ENCODE measurements around the gene UBE2I. TPM values are rescaled to one million over a fixed set of nuclear protein-coding genes. Genes with fewer than 3 reads are reported as not detected.

Gene UBE2I
- total RNA-seq, 4 donors from 2014 or later, result 28.9 to 80.4 (median 41.7) TPM

GRCh38 chr16:1325261-1325660 is 15.8 kb downstream of the UBE2I start:
- Histone ChIP-seq H3K27me3 (peaks cover 0 to 3% (median 0%) of the 10 kb centered on the region in 3 donors), H3K4me3 (no peak overlapping the region), H3K27ac (no peak overlapping the region), H3K4me1 (no peaks in the 10 kb centered on the region), H3K9me3 (no peaks in the 10 kb centered on the region), H3K36me3 (peaks cover 0 to 39% of the 10 kb centered on the region in 2 donors)
- in situ Hi-C loops (cut with MboI; ENCODE audit: low sequenced_read_pairs in 4 of 4), result no loop called here
- intact Hi-C loops (cut with DNase I; ENCODE audit: low total_unique reads), result no loop called here
- ATAC-seq (no peak), DNase-seq (no peak)
- TF ChIP-seq CTCF (IDR thresholded peaks at IDR 0.05 in 4 of 5, conservative IDR thresholded peaks at IDR 0.05 in 1 of 5) (no peak), POLR2A (IDR thresholded peaks at IDR 0.05) (no peak)

GRCh38 chr16:1325673-1326371 is 16.4 kb downstream of the UBE2I start:
- no peak for ATAC-seq

GRCh38 chr16:1326391-1326790 is 17.0 kb downstream of the UBE2I start:
- peaks cover 0 to 30% of the 10 kb centered on the region in 2 donors for H3K36me3 ChIP-seq
- no peak overlapping the region for H3K27ac ChIP-seq
- no peak overlapping the region for H3K4me3 ChIP-seq
- ATAC-seq (no peak), DNase-seq (no peak)
- peaks cover 2 to 11% (median 8%) of the 10 kb centered on the region in 3 donors for H3K27me3 ChIP-seq
- no peaks in the 10 kb centered on the region for H3K9me3 ChIP-seq
- intact Hi-C loops (cut with DNase I; ENCODE audit: low total_unique reads), result no loop called here
- H3K4me1 ChIP-seq, result no peaks in the 10 kb centered on the region
- TF ChIP-seq CTCF (IDR thresholded peaks at IDR 0.05 in 4 of 5, conservative IDR thresholded peaks at IDR 0.05 in 1 of 5) (no peak), POLR2A (IDR thresholded peaks at IDR 0.05) (no peak)
- in situ Hi-C loops (cut with MboI; ENCODE audit: low sequenced_read_pairs in 4 of 4), result no loop called here

More at GRCh38 chr16:1325673-1326371, 16.4 kb downstream of the UBE2I start:
- H3K4me3 ChIP-seq, result no peak overlapping the region
- no peak for DNase-seq
- no peaks in the 10 kb centered on the region for H3K9me3 ChIP-seq
- peaks cover 0 to 9% (median 5%) of the 10 kb centered on the region in 3 donors for H3K27me3 ChIP-seq
- H3K27ac ChIP-seq, result no peak overlapping the region
- no peak for TF ChIP-seq POLR2A (IDR thresholded peaks at IDR 0.05)
- no peak for TF ChIP-seq CTCF (IDR thresholded peaks at IDR 0.05 in 4 of 5, conservative IDR thresholded peaks at IDR 0.05 in 1 of 5)
- no peaks in the 10 kb centered on the region for H3K4me1 ChIP-seq
- intact Hi-C loops (cut with DNase I; ENCODE audit: low total_unique reads) (no loop called here), in situ Hi-C loops (cut with MboI; ENCODE audit: low sequenced_read_pairs in 4 of 4) (no loop called here)
- peaks cover 0 to 33% of the 10 kb centered on the region in 2 donors for H3K36me3 ChIP-seq

- H3K4me3 ChIP-seq, result no peak overlapping the region
- peaks cover 0 to 25% of the 10 kb centered on the region in 2 donors for H3K36me3 ChIP-seq
- TF ChIP-seq CTCF (IDR thresholded peaks at IDR 0.05 in 4 of 5, conservative IDR thresholded peaks at IDR 0.05 in 1 of 5) (no peak), POLR2A (IDR thresholded peaks at IDR 0.05) (no peak)
- H3K27ac ChIP-seq, result peak overlapping the region in 1 of 4 donors; percentile 8
- intact Hi-C loops (cut with DNase I; ENCODE audit: low total_unique reads), result no loop called here
- no peaks in the 10 kb centered on the region for H3K4me1 ChIP-seq
- H3K27me3 ChIP-seq, result peaks cover 4 to 18% (median 14%) of the 10 kb centered on the region in 3 donors
- H3K9me3 ChIP-seq, result no peaks in the 10 kb centered on the region
- ATAC-seq, result no peak
- in situ Hi-C loops (cut with MboI; ENCODE audit: low sequenced_read_pairs in 4 of 4), result no loop called here
- DNase-seq, result no peak
These were observed 17.6 kb downstream of the UBE2I start for GRCh38 chr16:1326946-1327618.
